AG09319 (cell line): Measurements from ENCODE around the gene SERPINB10.

ENCODE experiments used
- DNase-seq: peaks from one replicate; pipeline ENCODE4 v3.0.0-alpha.2; 2010; ENCODE audit warnings: low read depth; ENCODE audit errors: extremely low read depth
- CTCF ChIP-seq: IDR thresholded peaks from 2 replicates; pipeline ENCODE4 v1.5.1; 2011; ENCODE audit warnings: low read depth, mild to moderate bottlenecking, inconsistent platforms, low read length, moderate library complexity

Gene SERPINB10

GRCh38 chr18:63904694-63905093 lies 3.1 kb upstream of the SERPINB10 start:
- DNase-seq, result no peak
- no peak for TF ChIP-seq CTCF

GRCh38 chr18:63905361-63905760 lies 2.4 kb upstream of the SERPINB10 start:
- DNase-seq, result no peak
- no peak for TF ChIP-seq CTCF

- no peak for DNase-seq
- TF ChIP-seq CTCF, result no peak
Observed at GRCh38 chr18:63906056-63906455, 1.7 kb upstream of the SERPINB10 start.

GRCh38 chr18:63908858-63909257 lies 1.1 kb downstream of the SERPINB10 start:
- DNase-seq, result no peak

GRCh38 chr18:63909870-63910269 lies 2.1 kb downstream of the SERPINB10 start:
- TF ChIP-seq CTCF, result no peak
- no peak for DNase-seq

More at GRCh38 chr18:63908858-63909257, 1.1 kb downstream of the SERPINB10 start:
- no peak for TF ChIP-seq CTCF

- DNase-seq, result no peak
- TF ChIP-seq CTCF, result no peak
Observed at GRCh38 chr18:63917817-63918216, 10.1 kb downstream of the SERPINB10 start.

- DNase-seq, result no peak
- no peak for TF ChIP-seq CTCF
Observed at GRCh38 chr18:63922049-63922448, 14.3 kb downstream of the SERPINB10 start.
